PFSK-1 (cell line): ENCODE data around the gene MMP8.

Source experiments
- FOXP2 ChIP-seq: optimal IDR thresholded peaks from 2 replicates; pipeline ENCODE3; 2011; ENCODE audit warnings: borderline replicate concordance, control low read depth, inconsistent platforms; ENCODE audit not compliant: insufficient read depth; ENCODE audit errors: extremely low read length, extremely low read depth
- POLR2AphosphoS5 ChIP-seq: IDR thresholded peaks from 2 replicates; pipeline ENCODE4 v1.6.1; 2012; ENCODE audit warnings: low read depth, mild to moderate bottlenecking, control low read depth, low read length, moderate library complexity
- SIN3A ChIP-seq: IDR thresholded peaks from 2 replicates; pipeline ENCODE4 v1.6.1; 2012; ENCODE audit warnings: mild to moderate bottlenecking, low read length, moderate library complexity, borderline replicate concordance; ENCODE audit not compliant: insufficient read depth
- TAF1 ChIP-seq: IDR thresholded peaks from 2 replicates; pipeline ENCODE4 v1.6.1; 2012; ENCODE audit warnings: low read length, control low read depth, borderline replicate concordance; ENCODE audit not compliant: insufficient read depth
- TF ChIP-seq, protein P1 (sequence below), 2 experiments: IDR thresholded peaks; 2 replicates each; pipeline versions ENCODE4 v1.6.1 to v1.8.0; 2011 to 2012; ENCODE audit warnings: low read depth in 2 of 2, low read length in 2 of 2, control low read depth in 1 of 2, inconsistent platforms in 1 of 2, mild to moderate bottlenecking in 1 of 2, moderate library complexity in 1 of 2; ENCODE audit not compliant: insufficient read depth in 1 of 2

The MMP8 gene

DNA sequence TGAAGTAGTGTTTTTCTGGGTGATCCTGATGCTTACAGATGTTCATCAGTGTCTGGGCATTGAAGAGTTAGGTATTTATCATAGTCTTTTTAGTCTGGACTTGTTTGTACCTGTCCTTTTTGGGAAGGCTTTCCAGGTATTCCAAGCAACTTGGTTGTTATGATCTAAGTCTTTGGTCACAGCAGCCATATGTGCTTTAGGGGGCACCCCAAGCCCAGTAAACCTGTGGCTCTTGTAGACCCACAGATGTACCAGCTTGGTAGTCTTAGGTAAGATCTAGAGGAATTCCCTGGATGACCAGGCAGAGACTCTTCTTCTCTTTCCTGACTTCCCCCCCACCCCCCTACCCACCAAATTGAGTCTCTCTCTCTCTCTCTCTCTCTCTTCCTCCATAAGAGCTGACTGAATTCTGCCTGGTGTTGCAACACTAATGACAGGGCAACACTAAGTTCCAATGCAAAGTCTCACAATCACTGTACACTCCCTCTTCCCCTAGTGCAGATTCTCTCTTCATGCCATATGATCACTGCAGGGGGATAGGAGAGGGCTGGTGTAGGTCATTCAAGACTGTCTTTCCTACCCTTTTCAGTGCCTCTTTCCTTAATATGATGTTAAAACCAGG lies 24.5 kb upstream of the MMP8 start:
- TF ChIP-seq TAF1, result no peak
- TF ChIP-seq SIN3A, result no peak
- no peak for TF ChIP-seq POLR2AphosphoS5
- TF ChIP-seq FOXP2, result no peak
- TF ChIP-seq, protein P1, sequence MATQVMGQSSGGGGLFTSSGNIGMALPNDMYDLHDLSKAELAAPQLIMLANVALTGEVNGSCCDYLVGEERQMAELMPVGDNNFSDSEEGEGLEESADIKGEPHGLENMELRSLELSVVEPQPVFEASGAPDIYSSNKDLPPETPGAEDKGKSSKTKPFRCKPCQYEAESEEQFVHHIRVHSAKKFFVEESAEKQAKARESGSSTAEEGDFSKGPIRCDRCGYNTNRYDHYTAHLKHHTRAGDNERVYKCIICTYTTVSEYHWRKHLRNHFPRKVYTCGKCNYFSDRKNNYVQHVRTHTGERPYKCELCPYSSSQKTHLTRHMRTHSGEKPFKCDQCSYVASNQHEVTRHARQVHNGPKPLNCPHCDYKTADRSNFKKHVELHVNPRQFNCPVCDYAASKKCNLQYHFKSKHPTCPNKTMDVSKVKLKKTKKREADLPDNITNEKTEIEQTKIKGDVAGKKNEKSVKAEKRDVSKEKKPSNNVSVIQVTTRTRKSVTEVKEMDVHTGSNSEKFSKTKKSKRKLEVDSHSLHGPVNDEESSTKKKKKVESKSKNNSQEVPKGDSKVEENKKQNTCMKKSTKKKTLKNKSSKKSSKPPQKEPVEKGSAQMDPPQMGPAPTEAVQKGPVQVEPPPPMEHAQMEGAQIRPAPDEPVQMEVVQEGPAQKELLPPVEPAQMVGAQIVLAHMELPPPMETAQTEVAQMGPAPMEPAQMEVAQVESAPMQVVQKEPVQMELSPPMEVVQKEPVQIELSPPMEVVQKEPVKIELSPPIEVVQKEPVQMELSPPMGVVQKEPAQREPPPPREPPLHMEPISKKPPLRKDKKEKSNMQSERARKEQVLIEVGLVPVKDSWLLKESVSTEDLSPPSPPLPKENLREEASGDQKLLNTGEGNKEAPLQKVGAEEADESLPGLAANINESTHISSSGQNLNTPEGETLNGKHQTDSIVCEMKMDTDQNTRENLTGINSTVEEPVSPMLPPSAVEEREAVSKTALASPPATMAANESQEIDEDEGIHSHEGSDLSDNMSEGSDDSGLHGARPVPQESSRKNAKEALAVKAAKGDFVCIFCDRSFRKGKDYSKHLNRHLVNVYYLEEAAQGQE (IDR thresholded peaks at IDR 0.05; ENCODE audit: insufficient read depth in 1 of 2, low read depth in 2 of 2, low read length in 2 of 2), result no peak

DNA sequence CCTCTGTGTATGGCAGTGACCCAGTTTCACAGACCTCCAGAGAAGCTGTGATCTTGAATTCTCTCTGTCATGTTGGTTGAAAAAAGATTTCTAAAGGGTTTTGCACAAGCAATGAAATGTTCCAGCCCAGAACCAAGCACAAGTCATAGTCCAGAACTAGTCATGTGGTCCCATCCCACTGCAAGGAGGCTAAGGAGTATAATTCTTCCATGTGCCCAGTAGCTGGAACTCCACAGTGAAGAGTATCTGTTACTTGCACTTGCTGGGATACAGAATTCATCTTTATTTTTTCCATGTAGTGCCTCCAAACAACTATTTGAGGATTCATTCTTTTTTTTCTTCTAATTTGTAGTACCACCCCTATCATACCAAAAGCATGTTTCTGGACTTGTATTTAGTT lies 9.9 kb upstream of the MMP8 start:
- TF ChIP-seq POLR2AphosphoS5 (no peak), FOXP2 (no peak), TAF1 (no peak), SIN3A (no peak)
- TF ChIP-seq, protein P1 (IDR thresholded peaks at IDR 0.05; ENCODE audit: insufficient read depth in 1 of 2, low read depth in 2 of 2, low read length in 2 of 2), result no peak

DNA sequence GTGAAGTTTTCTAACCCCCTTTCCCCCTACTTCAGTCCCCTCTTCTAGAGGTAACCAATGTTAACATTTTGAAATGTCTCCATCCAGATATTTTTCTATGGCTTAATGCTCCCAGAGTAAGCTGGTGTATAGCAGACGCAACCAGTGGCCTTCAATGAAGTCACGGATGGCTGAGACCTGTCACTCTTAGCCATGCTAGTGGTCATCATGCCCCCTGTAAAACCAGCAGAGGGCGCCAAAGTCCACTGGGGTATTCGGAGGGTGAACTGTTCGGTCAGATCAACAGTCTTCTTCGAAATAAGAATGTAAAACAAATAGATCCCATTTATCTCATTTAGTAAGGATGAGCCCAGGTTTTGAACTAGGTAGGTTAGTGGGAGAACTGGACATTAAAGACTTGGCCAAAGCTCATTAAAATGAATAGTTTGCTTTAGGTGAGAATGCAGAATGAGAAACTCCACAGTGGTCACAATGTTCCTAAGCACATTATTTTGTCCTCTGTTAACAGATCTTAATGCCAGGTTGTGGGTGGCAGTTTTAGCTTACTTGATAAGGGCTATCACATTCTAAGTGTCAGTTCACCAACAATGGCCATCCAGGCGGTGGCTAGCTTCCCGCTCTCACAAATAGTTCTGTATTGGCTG lies 8.6 kb upstream of the MMP8 start:
- TF ChIP-seq POLR2AphosphoS5 (no peak), SIN3A (no peak), TAF1 (no peak), FOXP2 (no peak)
- TF ChIP-seq, protein P1 (IDR thresholded peaks at IDR 0.05; ENCODE audit: insufficient read depth in 1 of 2, low read depth in 2 of 2, low read length in 2 of 2), result no peak

DNA sequence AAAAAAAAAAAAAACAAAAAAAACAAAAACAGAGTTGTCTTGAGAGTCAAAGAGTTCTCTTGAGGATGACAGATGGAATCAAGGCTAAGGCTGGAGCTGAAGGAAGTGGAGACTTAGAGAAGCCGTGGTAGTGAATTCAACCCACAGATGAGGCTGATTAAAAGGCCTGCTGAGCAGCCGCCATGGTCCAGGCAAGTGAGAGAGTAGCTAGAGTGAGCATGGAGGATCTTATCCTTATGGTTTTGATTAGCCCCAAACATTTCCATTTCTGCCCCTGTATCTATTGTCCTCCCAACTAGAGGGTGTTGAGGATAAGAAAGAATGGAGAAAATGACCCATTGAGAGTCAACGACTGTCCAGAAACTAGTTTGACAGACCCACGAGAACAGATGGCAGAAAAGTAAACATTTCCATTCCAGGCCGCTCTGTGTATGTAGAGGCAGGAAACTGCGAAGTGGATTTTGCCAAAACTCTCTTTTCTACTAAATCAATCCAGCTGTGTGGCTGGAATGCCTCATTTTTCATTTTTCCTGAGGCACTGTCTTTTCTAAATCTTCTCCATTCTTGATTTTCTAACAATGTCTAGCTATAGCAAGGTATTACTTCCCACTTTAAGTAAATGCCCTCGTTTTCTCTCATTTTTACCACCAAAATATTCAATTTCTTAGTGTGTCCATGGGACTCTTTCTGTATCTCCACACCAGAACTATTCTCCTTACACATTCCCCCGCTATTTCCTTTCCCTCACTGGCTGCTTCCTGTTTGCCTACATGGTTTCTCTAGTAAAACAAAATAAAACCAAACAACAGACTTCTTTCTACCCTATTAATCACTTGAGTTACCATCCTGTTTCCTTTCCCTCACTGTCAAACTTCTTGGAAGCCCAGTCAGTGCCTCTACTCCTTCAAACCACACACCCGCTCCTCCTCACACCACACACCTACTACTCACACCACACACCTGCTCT lies 5.4 kb upstream of the MMP8 start:
- TF ChIP-seq FOXP2 (no peak), SIN3A (no peak), POLR2AphosphoS5 (no peak), TAF1 (no peak)
- TF ChIP-seq, protein P1 (IDR thresholded peaks at IDR 0.05; ENCODE audit: insufficient read depth in 1 of 2, low read depth in 2 of 2, low read length in 2 of 2), result no peak
